Tibial nerve (tissue), 4 donors: Measurements from ENCODE around the gene DNAJC21. TPM values are rescaled to one million over a fixed set of nuclear protein-coding genes. Genes with fewer than 3 reads are reported as not detected.

ENCODE experiments used
- DNase-seq, 2 donors: peaks; one replicate each; pipeline ENCODE4 v3.0.0-alpha.2; 2019; ENCODE audit warnings: low spot score in 2 of 2
- H3K27ac ChIP-seq, 4 donors: fragments of 200-600 bp; sonication (generic) in 3 of 4; one replicate each; pipeline ENCODE4 v1.5.1; 2017 to 2019; ENCODE audit warnings: mild to moderate bottlenecking in 1 of 4
- H3K27me3 ChIP-seq, 2 donors: fragments of 200-600 bp; sonication (generic) in 1 of 2; one replicate each; pipeline versions ENCODE4 v1.5.1 to v1.6.0; 2017 to 2019
- H3K36me3 ChIP-seq, 3 donors: fragments of 200-600 bp; sonication (generic); one replicate each; pipeline ENCODE4 v1.5.1; 2018 to 2019
- H3K4me1 ChIP-seq, 4 donors: fragments of 200-600 bp; sonication (generic) in 3 of 4; one replicate each; pipeline ENCODE4 v1.5.1; 2017 to 2019
- H3K4me3 ChIP-seq, 4 donors: fragments of 200-600 bp; sonication (generic) in 3 of 4; one replicate each; pipeline ENCODE4 v1.5.1; 2017 to 2019; ENCODE audit warnings: mild to moderate bottlenecking in 1 of 4, moderate library complexity in 1 of 4
- H3K9me3 ChIP-seq, 4 donors: fragments of 200-600 bp; sonication (generic) in 3 of 4; one replicate each; pipeline ENCODE4 v1.5.1; 2017 to 2019
- CTCF ChIP-seq, 5 experiments: fragments of 200-600 bp in 3 of 5; fragments of 450-650 bp in 2 of 5; sonication (generic) in 3 of 5; IDR thresholded peaks; one replicate each; pipeline ENCODE4 v1.5.1; 2016 to 2019; ENCODE audit warnings: antibody characterized with exemption in 5 of 5, mild to moderate bottlenecking in 3 of 5, moderate library complexity in 2 of 5
- EP300 ChIP-seq, 2 donors: sonication (generic); formaldehyde crosslinking; IDR thresholded peaks; one replicate each; pipeline ENCODE4 v1.6.1; 2017; ENCODE audit warnings: antibody characterized with exemption in 2 of 2, mild to moderate bottlenecking in 1 of 2
- POLR2A ChIP-seq, 2 donors: fragments of 450-650 bp; IDR thresholded peaks; one replicate each; pipeline ENCODE4 v1.6.1; 2017; ENCODE audit warnings: antibody characterized with exemption in 2 of 2, mild to moderate bottlenecking in 2 of 2, moderate library complexity in 2 of 2
- WGBS, 2 donors: methylation state at CpG; one replicate each; pipeline ENCODE4 v1.1.5; 2018; 5-methylcytosine and 5-hydroxymethylcytosine counted together
- total RNA-seq, 4 donors: library from RNA; depleted of rRNA; stranded (reverse); fragments of >200 nt; gene quantifications; one replicate each; pipeline ENCODE4 v1.1.0, GENCODE V29; 2016

The DNAJC21 gene
- total RNA-seq, 4 donors from 2014 or later = 30.3 to 54.0 (median 31.7) TPM

GRCh38 chr5:34991486-34992238 lies 62.3 kb downstream of the DNAJC21 start:
- Histone ChIP-seq H3K4me3 (no peak overlapping the region), H3K27me3 (no peaks in the 10 kb centered on the region), H3K27ac (no peak overlapping the region), H3K4me1 (no peaks in the 10 kb centered on the region), H3K36me3 (no peaks in the 10 kb centered on the region), H3K9me3 (peaks cover 0 to 11% (median 0%) of the 10 kb centered on the region in 4 donors)
- DNase-seq = no peak
- TF ChIP-seq CTCF (IDR thresholded peaks at IDR 0.05) (no peak), EP300 (IDR thresholded peaks at IDR 0.05) (no peak), POLR2A (IDR thresholded peaks at IDR 0.05) (no peak)
- 67 to 78% methylated on average over 2 of the region's 2 CpGs for WGBS, 2 donors

- 78 to 84% methylated on average over 8 of the region's 8 CpGs for WGBS, 2 donors
- no peak overlapping the region for H3K27ac ChIP-seq
- TF ChIP-seq CTCF (IDR thresholded peaks at IDR 0.05) (no peak), EP300 (IDR thresholded peaks at IDR 0.05) (no peak), POLR2A (IDR thresholded peaks at IDR 0.05) (no peak)
- H3K9me3 ChIP-seq = no peaks in the 10 kb centered on the region
- no peak overlapping the region for H3K4me3 ChIP-seq
- DNase-seq = no peak
- no peaks in the 10 kb centered on the region for H3K27me3 ChIP-seq
- H3K36me3 ChIP-seq = no peaks in the 10 kb centered on the region
- H3K4me1 ChIP-seq = no peaks in the 10 kb centered on the region
These were observed 64.6 kb downstream of the DNAJC21 start for GRCh38 chr5:34993951-34994350.

- no peaks in the 10 kb centered on the region for H3K4me1 ChIP-seq
- TF ChIP-seq POLR2A (IDR thresholded peaks at IDR 0.05) = no peak
- TF ChIP-seq EP300 (IDR thresholded peaks at IDR 0.05) = no peak
- TF ChIP-seq CTCF (IDR thresholded peaks at IDR 0.05) = no peak
- no peak overlapping the region for H3K27ac ChIP-seq
- 68 to 76% methylated on average over 2 of the region's 2 CpGs for WGBS, 2 donors
- no peak overlapping the region for H3K4me3 ChIP-seq
- no peak for DNase-seq
- H3K27me3 ChIP-seq = no peaks in the 10 kb centered on the region
- H3K9me3 ChIP-seq = no peaks in the 10 kb centered on the region
- no peaks in the 10 kb centered on the region for H3K36me3 ChIP-seq
These were observed 66.9 kb downstream of the DNAJC21 start for GRCh38 chr5:34996261-34996660.

- WGBS, 2 donors = 62% methylated on average over 6 of the region's 6 CpGs
- peaks cover 0 to 3% (median 0%) of the 10 kb centered on the region in 4 donors for H3K4me1 ChIP-seq
- no peak overlapping the region for H3K27ac ChIP-seq
- no peak overlapping the region for H3K4me3 ChIP-seq
- no peak for DNase-seq
- no peaks in the 10 kb centered on the region for H3K27me3 ChIP-seq
- H3K36me3 ChIP-seq = no peaks in the 10 kb centered on the region
- no peaks in the 10 kb centered on the region for H3K9me3 ChIP-seq
- TF ChIP-seq CTCF (IDR thresholded peaks at IDR 0.05) = no peak
- TF ChIP-seq EP300 (IDR thresholded peaks at IDR 0.05) = no peak
- TF ChIP-seq POLR2A (IDR thresholded peaks at IDR 0.05) = no peak
These were observed 68.9 kb downstream of the DNAJC21 start for GRCh38 chr5:34998058-34998789.

- no peak for DNase-seq
- no peak overlapping the region for H3K27ac ChIP-seq
- no peak for TF ChIP-seq POLR2A (IDR thresholded peaks at IDR 0.05)
- TF ChIP-seq CTCF (IDR thresholded peaks at IDR 0.05) = no peak
- no peak for TF ChIP-seq EP300 (IDR thresholded peaks at IDR 0.05)
- H3K4me1 ChIP-seq = peaks cover 0 to 13% (median 0%) of the 10 kb centered on the region in 4 donors
- H3K36me3 ChIP-seq = no peaks in the 10 kb centered on the region
- no peaks in the 10 kb centered on the region for H3K27me3 ChIP-seq
- H3K9me3 ChIP-seq = no peaks in the 10 kb centered on the region
- H3K4me3 ChIP-seq = no peak overlapping the region
- 54 to 69% methylated on average over 3 of the region's 3 CpGs for WGBS, 2 donors
These were observed 72.5 kb downstream of the DNAJC21 start for GRCh38 chr5:35001842-35002241.
